Esophagus squamous epithelium (tissue), 5 donors: ENCODE data around the gene PHF12. TPM values are rescaled to one million over a fixed set of nuclear protein-coding genes. Genes with fewer than 3 reads are reported as not detected.

Experiments
- DNase-seq: peaks from one replicate; lab custom pipeline; 2025; lab: John Stamatoyannopoulos, UW
- H3K27ac ChIP-seq, 4 donors: fragments of 200-600 bp; sonication (generic); one replicate each; pipeline ENCODE4 v1.5.1; 2016 to 2019; ENCODE audit warnings: mild to moderate bottlenecking in 1 of 4
- H3K27me3 ChIP-seq, 4 donors: fragments of 200-600 bp; sonication (generic); 1 replicate in 3 of 4; 2 replicates in 1 of 4; pipeline versions ENCODE4 v1.5.1 to v1.6.0; 2017 to 2021; ENCODE audit warnings: antibody characterized with exemption in 1 of 4
- H3K36me3 ChIP-seq, 3 donors: fragments of 200-600 bp; sonication (generic); one replicate each; pipeline ENCODE4 v1.5.1; 2016 to 2019
- H3K4me1 ChIP-seq, 3 donors: fragments of 200-600 bp; sonication (generic); one replicate each; pipeline ENCODE4 v1.5.1; 2017 to 2019
- H3K4me3 ChIP-seq, 4 donors: fragments of 200-600 bp; sonication (generic); 1 replicate in 3 of 4; 2 replicates in 1 of 4; pipeline ENCODE4 v1.5.1; 2016 to 2019; ENCODE audit warnings: mild to moderate bottlenecking in 2 of 4, moderate library complexity in 1 of 4
- H3K9me3 ChIP-seq, 3 donors: fragments of 200-600 bp; sonication (generic); one replicate each; pipeline ENCODE4 v1.5.1; 2016 to 2019
- CTCF ChIP-seq, 6 experiments: fragments of 450-650 bp in 4 of 6; fragments of 200-600 bp in 2 of 6; sonication (generic) in 2 of 6; IDR thresholded peaks; one replicate each; pipeline ENCODE4 v1.5.1; 2016 to 2019; ENCODE audit warnings: antibody characterized with exemption in 6 of 6, mild to moderate bottlenecking in 4 of 6, moderate library complexity in 4 of 6
- POLR2A ChIP-seq, 4 donors: fragments of 450-650 bp; IDR thresholded peaks; one replicate each; pipeline ENCODE4 v1.6.1; 2017; ENCODE audit warnings: antibody characterized with exemption in 4 of 4, mild to moderate bottlenecking in 4 of 4, moderate library complexity in 3 of 4
- WGBS, 2 donors: methylation state at CpG; one replicate each; pipeline ENCODE4 v1.1.5; 2018; 5-methylcytosine and 5-hydroxymethylcytosine counted together
- intact Hi-C: fragments of 100-400 bp; cut with DNase I; formaldehyde crosslinking; loops from one replicate; pipeline ENCODE4 v1.15.0; 2022
- total RNA-seq, 4 donors: library from RNA; depleted of rRNA; stranded (reverse); fragments of >200 nt; gene quantifications; one replicate each; pipeline ENCODE4 v1.1.0, GENCODE V29; 2016
- donor health status: DM: yes; HTN: yes; CAD: no.

Gene PHF12
- total RNA-seq, 4 donors from 2014 or later: 13.0 to 35.6 (median 18.8) TPM

GRCh38 chr17:28958820-28959455 lies 7.6 kb upstream of the PHF12 start:
- Histone ChIP-seq H3K27me3 (peaks cover 0 to 15% (median 0%) of the 10 kb centered on the region in 4 donors), H3K4me3 (no peak overlapping the region), H3K9me3 (no peaks in the 10 kb centered on the region), H3K27ac (no peak overlapping the region), H3K4me1 (no peaks in the 10 kb centered on the region), H3K36me3 (no peaks in the 10 kb centered on the region)
- intact Hi-C loops: no loop called here
- no peak for DNase-seq
- TF ChIP-seq CTCF (IDR thresholded peaks at IDR 0.05) (no peak), POLR2A (IDR thresholded peaks at IDR 0.05) (no peak)
- 88 to 89% methylated on average over 6 to 13 of the region's 18 CpGs for WGBS, 2 donors

- intact Hi-C loops: no loop called here
- H3K27me3 ChIP-seq: peaks cover 0 to 7% (median 0%) of the 10 kb centered on the region in 4 donors
- WGBS, 2 donors: 75 to 97% methylated on average over 5 of the region's 7 CpGs
- no peaks in the 10 kb centered on the region for H3K9me3 ChIP-seq
- H3K4me1 ChIP-seq: peaks cover 2 to 7% (median 4%) of the 10 kb centered on the region in 3 donors
- H3K4me3 ChIP-seq: no peak overlapping the region
- DNase-seq: no peak
- no peaks in the 10 kb centered on the region for H3K36me3 ChIP-seq
- TF ChIP-seq CTCF (IDR thresholded peaks at IDR 0.05) (no peak), POLR2A (IDR thresholded peaks at IDR 0.05) (no peak)
- no peak overlapping the region for H3K27ac ChIP-seq
Observed at GRCh38 chr17:28957992-28958355, 6.7 kb upstream of the PHF12 start.

- no peaks in the 10 kb centered on the region for H3K36me3 ChIP-seq
- 79 to 94% methylated on average over 4 to 13 of the region's 13 CpGs for WGBS, 2 donors
- H3K27ac ChIP-seq: no peak overlapping the region
- no peaks in the 10 kb centered on the region for H3K9me3 ChIP-seq
- intact Hi-C loops: no loop called here
- no peak for DNase-seq
- H3K4me1 ChIP-seq: peaks cover 4 to 13% (median 7%) of the 10 kb centered on the region in 3 donors
- no peak overlapping the region for H3K4me3 ChIP-seq
- H3K27me3 ChIP-seq: peaks cover 0 to 6% (median 0%) of the 10 kb centered on the region in 4 donors
- no peak for TF ChIP-seq CTCF (IDR thresholded peaks at IDR 0.05)
Observed at GRCh38 chr17:28957277-28957991, 6.1 kb upstream of the PHF12 start.

- WGBS, 2 donors: 80 to 85% methylated on average over 2 to 3 of the region's 3 CpGs
- H3K27ac ChIP-seq: no peak overlapping the region
- no peaks in the 10 kb centered on the region for H3K9me3 ChIP-seq
- DNase-seq: no peak
- peaks cover 4 to 13% (median 7%) of the 10 kb centered on the region in 3 donors for H3K4me1 ChIP-seq
- intact Hi-C loops: no loop called here
- H3K36me3 ChIP-seq: no peaks in the 10 kb centered on the region
- H3K4me3 ChIP-seq: no peak overlapping the region
- TF ChIP-seq POLR2A (IDR thresholded peaks at IDR 0.05) (no peak), CTCF (IDR thresholded peaks at IDR 0.05) (no peak)
- no peaks in the 10 kb centered on the region for H3K27me3 ChIP-seq
Observed at GRCh38 chr17:28956861-28957260, 5.5 kb upstream of the PHF12 start.

GRCh38 chr17:28956112-28956511 lies 4.8 kb upstream of the PHF12 start:
- Histone ChIP-seq H3K4me3 (no peak overlapping the region), H3K9me3 (no peaks in the 10 kb centered on the region), H3K27ac (no peak overlapping the region), H3K36me3 (no peaks in the 10 kb centered on the region), H3K27me3 (no peaks in the 10 kb centered on the region), H3K4me1 (peaks cover 4 to 13% (median 7%) of the 10 kb centered on the region in 3 donors)
- TF ChIP-seq POLR2A (IDR thresholded peaks at IDR 0.05) (no peak), CTCF (IDR thresholded peaks at IDR 0.05) (no peak)
- DNase-seq: no peak
- WGBS, 2 donors: 65 to 86% methylated on average over 2 to 7 of the region's 7 CpGs
- intact Hi-C loops: no loop called here
